Glomerular visceral epithelial cell (primary cell): ENCODE data around the gene MESD.
"Not testable (repeated sequence)": the region's sequence is repeated elsewhere in the genome, so short reads cannot be mapped to it uniquely, and the experiment has no call there.

Experiments
- DNase-seq: peaks from one replicate; pipeline ENCODE4 v3.0.0-alpha.2; 2016; ENCODE audit errors: extremely low spot score

The MESD gene

DNA sequence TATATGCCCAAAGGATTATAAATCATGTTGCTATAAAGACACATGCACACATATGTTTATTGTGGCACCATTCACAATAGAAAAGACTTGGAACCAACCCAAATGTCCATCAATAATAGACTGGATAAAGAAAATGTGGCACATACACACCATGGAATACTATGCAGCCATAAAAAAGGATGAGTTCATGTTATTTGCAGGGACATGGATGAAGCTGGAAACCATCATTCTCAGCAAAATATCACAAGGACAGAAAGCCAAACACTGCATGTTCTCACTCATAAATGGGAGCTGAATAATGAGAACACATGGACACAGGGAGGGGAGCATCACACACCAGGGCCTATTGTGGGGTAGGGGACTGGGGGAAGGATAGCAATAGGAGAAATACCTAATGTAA is 24.2 kb downstream of the MESD start:
- not testable (repeated sequence) for DNase-seq

- DNase-seq, result no peak
Measured at GRCh38 chr15:80958818-80959495, 30.7 kb downstream of the MESD start.

DNA sequence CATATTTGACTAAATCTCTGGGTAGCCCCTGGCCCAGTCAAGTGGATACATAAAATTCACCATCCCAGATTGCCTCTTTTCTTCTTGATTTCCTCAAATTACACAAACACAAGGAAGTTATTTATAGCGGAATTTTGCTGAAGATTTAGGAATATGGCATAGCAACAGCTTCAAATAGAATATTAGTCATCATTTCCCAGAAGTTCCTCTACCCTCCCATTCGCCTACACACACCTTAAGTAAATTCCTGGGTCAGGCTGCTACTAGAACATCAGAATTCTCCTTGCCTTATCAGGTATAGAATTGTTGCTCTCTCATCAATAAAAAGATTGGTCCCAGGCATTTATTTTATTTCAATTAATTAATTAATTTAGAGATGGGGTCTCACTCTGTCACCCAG is 31.6 kb downstream of the MESD start:
- no peak for DNase-seq

GRCh38 chr15:80957556-80957955 is 32.1 kb downstream of the MESD start:
- no peak for DNase-seq

DNA sequence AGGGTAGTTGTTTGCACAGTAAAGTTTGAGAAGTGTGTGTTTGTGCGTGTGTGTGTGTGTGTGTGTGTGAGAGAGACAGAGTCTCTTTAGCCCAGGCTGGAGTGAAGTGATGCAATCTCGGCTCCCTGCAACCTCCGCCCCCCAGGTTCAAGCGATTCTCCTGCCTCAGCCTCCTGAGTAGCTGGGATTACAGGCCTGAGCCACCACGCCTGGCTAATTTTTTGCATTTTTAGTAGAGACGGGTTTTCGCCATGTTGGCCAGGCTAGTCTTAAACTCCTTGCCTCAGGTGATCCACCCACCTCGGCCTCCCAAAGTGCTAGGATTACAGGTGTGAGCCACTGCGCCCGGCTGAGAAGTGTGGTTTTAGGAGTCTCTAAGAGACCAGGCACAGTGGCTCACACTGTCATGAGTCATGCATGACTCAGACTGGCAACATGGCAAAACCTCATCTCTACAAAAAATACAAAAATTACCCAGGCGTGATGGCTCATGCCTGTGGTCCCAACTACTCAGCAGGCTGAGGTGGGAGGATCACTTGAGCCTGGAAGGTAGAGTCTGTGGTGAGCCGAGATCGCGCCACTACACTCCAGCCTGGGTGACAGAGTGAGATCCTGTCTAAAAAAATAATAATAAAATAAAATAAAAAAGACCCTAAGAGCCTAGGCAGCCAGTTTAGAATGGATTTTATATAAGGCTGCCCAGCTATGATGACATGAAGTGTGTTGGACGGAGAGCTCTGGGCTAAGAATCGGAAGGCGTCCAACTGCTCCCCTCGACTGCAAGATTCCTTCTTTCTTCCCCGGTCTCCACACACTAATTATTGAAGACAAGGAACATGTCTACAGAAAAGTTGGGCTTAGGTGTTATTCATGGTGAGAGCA is 33.8 kb downstream of the MESD start:
- DNase-seq, result peak; percentile 97

DNA sequence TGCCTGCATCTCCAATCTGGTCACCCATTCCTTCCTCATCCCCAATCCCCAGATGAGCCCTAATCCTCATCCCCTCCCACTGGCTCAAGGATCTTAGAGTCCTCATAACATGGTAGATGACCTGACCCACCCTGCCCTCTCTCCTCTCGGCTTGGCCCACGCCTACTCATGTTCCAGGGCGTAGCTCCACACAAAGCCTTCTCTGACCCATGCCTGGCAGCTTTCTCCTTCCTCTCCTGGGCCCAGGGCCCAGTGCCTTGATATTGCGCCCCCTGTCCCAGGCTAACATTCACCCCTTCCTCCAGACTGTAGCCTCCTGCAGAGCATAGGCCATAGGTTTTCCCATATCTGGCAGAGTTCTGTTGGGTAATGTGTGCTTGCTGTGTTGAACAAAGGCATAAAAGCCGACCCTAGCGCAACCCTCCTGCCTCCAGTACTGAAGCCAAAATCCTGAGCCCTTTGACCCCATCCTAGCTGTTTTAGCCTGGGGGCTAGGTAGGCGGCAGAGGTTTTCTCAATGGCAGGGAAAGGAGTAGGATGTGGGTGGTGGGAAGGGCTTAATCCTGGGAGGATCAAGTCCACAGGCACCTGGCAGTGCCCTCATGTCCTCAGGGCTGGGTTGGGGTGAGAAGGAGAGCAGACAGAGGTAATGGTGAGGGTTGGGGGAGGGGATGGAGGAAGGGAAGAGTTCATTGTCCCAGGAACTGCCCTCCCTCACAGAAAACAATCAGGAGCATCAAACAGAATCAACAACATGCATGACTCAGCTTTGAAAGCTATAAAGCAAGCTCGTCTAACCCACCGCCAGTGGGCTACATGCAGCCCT is 35.5 kb downstream of the MESD start:
- DNase-seq, result no peak

DNA sequence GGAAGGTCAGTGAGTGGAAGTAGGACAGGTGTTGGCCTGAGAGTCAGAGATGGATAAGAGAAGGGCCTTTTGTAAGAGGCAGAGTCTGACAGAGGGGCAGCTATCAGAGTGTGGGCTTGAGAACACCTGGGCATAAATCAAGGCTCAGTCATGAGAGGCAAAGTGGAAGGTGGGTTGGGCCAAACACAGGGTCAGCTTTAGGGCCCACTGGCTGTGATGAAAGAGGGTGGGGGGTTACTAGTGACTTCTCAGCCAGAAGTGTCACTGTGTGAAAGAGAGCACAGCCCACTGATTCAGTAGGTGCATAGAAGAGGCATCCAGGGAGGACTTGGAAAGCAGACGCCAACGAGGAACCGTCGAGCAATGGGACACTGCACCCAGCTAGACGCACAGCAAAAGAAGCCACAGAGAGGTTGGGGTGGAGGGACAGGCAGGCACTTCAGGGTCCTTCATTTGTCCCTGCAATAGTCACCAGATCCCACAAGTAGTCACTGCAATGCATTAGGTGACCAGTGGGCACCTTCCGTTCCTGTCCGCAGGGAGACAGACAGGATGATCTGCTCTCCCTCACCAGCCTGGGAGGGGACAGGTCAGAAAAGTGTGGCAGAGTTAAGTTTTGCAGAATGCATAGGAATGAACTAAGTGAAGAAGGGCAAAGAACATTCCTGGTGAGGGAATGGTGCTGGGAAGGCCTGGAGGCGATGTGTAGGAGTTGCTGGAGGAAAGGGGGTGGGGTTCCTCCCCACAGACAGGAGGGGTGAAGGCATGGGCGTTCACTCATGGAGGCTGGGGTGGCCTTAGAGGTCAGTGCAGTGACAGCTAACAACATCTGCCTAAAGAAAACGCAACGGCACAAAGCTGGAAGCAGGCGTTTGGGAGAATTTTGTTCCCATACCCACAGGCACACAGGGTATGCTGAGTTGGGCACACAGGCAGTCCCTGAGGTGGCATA is 36.3 kb downstream of the MESD start:
- DNase-seq, result no peak

DNA sequence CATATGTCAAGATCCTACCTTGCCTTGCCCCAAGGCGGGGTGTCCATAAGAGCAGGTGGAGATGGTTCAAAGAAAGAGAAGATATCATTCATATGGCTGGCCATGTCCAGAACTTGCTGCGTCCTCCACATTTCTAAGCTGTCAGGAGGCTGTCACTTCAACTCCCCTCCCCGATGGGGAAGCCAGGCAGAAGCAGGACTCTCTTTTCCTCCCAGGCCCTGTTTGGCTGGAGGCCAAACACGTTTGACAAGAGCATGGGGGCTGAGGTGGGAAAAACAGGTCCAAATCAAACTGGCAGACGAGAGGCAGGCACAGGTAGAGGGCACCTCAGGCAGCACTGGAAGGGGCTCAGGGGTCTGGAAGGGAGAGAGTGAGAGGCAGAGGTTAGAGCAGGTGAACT is 37.7 kb downstream of the MESD start:
- no peak for DNase-seq

GRCh38 chr15:80950291-80951078 is 39.1 kb downstream of the MESD start:
- DNase-seq, result no peak

GRCh38 chr15:80949756-80950155 is 39.9 kb downstream of the MESD start:
- no peak for DNase-seq

GRCh38 chr15:80948651-80949292 is 40.8 kb downstream of the MESD start:
- no peak for DNase-seq

DNA sequence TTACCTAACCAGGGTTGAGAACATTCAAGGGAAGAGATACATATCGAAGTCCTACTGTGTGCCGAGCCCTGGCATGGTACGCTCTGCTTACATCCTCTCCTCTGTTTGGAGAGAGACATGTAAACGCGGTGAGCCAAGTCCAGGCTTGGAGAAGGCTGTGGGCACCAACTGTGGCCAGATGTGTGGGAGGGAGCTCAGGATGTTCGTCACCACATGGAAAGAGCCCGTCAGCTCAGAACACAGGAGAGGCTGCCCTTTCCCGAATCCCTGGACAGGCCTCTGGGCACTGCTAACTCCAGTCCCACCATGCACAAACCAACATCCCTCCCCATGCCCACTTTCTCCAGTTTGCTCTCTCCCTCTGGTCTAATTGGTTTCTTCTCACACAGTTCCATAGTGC is 43.0 kb downstream of the MESD start:
- no peak for DNase-seq

- DNase-seq, result no peak
Measured at GRCh38 chr15:80945605-80946004, 44.0 kb downstream of the MESD start.

GRCh38 chr15:80944818-80945217 is 44.8 kb downstream of the MESD start:
- no peak for DNase-seq

DNA sequence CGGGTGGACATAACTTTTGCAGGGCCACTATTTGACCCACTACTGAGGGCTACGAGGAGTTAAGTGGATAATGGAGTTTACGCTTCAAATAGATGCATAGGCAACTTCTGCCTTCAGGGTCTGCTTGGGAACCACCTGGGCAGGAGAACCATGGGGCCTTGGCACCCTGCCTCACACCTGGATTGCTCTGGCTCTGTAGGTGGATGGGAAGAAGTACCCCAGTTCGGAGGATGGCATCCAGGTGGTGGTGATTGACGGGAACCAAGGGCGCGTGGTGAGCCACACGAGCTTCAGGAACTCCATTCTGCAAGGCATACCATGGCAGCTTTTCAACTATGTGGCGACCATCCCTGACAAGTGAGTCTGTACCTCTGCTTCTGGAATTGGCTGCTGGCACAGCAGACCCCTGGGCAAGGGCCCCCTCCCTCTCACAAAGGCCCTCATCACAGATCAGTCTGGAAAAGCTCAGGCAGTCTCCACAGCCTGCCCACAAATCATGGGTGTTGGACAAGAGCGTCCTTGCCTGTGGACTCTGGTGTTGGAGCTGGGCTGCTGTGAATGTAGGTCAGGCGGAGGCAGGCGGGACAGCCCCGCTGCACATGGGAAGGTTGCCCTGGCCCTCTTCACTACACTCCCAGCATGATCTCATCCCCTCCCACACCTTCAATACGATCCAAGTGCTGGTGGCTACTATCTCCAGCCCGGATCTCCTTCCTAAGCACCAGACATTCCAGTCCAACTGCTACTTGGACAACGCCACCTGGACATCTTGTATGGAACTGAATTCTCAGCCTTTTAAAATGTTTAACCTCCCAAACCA is 46.7 kb downstream of the MESD start:
- no peak for DNase-seq

GRCh38 chr15:80942266-80942665 is 47.4 kb downstream of the MESD start:
- DNase-seq, result no peak

GRCh38 chr15:80940851-80941250 is 48.8 kb downstream of the MESD start:
- no peak for DNase-seq

GRCh38 chr15:80940331-80940730 is 49.3 kb downstream of the MESD start:
- DNase-seq, result no peak

DNA sequence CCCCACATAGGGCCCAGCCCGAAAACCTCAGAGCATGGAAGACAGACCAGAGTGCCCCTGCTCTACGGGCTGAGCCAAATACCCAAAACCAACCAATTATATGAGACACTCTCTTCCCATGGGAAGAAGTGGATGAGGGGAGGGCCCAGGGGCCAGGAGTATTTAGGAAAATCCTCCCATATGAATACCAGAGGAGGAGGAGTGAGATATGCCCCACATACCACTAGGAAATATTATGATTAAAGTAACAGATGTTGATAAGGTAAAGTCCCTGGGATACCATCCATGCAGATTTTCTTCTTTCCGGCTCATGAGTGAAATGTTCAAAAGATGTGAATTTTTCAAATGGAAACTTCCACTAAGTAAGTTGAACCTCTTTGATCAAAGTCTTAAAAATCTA is 50.4 kb downstream of the MESD start:
- DNase-seq, result no peak
